ENCODE results near the gene SYTL1.

DNA sequence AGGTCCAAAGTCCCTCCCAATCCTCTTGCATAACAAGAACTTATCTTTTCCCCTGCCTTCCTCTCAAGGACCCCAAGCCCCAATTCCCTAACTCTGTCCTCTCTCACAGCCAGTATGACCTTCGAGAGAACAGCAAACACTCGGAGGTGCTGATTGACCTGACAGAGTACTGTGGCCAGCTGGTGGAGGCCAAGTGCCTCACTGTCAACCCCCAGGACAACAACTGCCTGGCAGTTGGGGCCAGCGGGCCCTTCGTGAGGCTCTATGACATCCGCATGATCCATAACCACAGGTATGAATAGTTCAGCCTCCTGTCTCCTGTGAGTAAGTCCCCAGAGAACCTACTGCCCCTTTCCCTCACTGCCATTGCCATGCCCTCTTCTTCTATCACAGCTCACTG lies 49.7 kb upstream of the SYTL1 start:
- TF ChIP-seq, protein P1, sequence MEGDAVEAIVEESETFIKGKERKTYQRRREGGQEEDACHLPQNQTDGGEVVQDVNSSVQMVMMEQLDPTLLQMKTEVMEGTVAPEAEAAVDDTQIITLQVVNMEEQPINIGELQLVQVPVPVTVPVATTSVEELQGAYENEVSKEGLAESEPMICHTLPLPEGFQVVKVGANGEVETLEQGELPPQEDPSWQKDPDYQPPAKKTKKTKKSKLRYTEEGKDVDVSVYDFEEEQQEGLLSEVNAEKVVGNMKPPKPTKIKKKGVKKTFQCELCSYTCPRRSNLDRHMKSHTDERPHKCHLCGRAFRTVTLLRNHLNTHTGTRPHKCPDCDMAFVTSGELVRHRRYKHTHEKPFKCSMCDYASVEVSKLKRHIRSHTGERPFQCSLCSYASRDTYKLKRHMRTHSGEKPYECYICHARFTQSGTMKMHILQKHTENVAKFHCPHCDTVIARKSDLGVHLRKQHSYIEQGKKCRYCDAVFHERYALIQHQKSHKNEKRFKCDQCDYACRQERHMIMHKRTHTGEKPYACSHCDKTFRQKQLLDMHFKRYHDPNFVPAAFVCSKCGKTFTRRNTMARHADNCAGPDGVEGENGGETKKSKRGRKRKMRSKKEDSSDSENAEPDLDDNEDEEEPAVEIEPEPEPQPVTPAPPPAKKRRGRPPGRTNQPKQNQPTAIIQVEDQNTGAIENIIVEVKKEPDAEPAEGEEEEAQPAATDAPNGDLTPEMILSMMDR (IDR thresholded peaks at IDR 0.05; ENCODE audit: low read length) = no peak
- no peak for TF ChIP-seq EZH2phosphoT487 (IDR thresholded peaks at IDR 0.05; ENCODE audit: low read length)

Data from MM.1S (cell line).